ENCODE data around the gene AREL1.

The AREL1 gene

DNA sequence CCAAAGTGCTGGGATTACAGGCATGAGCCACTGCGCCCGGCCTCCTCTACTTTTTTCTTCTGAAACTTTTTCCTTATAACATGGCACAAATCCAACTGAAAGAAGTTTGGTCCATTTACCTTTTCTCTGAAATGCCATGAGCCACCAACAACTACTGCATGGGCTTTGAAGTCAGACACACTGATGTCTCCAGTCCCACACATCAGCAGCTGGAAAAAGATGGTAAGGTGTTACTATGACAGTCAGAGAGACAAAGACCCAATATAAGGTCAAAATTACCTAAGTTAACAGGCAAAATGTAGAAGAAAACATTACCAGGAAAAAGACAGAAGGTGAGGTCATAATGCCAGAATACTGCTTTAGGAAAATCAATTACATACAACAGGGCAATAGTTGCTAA lies 48.2 kb downstream of the AREL1 start:
- Histone ChIP-seq H3K4me3 (ENCODE audit: low read depth in 1 of 2, low read length in 2 of 2) (no peak overlapping the region), H3K4me1 (ENCODE audit: control insufficient read depth in 1 of 2, insufficient read depth in 2 of 2, low read length in 2 of 2) (no peaks in the 10 kb centered on the region), H3K9me3 (ENCODE audit: control insufficient read depth in 1 of 2, low read length in 2 of 2) (no peaks in the 10 kb centered on the region), H3K9ac (ENCODE audit: low read depth in 1 of 2, low read length in 2 of 2) (no peak overlapping the region), H3K27me3 (ENCODE audit: control insufficient read depth in 1 of 2, insufficient read depth in 2 of 2, low read length in 2 of 2) (no peaks in the 10 kb centered on the region), H3K27ac (ENCODE audit: low read depth, low read length) (no peak overlapping the region), H3K36me3 (ENCODE audit: control insufficient read depth in 1 of 2, insufficient read depth in 2 of 2, low read length in 2 of 2) (peaks cover 38 to 72% of the 10 kb centered on the region in 2 donors)

DNA sequence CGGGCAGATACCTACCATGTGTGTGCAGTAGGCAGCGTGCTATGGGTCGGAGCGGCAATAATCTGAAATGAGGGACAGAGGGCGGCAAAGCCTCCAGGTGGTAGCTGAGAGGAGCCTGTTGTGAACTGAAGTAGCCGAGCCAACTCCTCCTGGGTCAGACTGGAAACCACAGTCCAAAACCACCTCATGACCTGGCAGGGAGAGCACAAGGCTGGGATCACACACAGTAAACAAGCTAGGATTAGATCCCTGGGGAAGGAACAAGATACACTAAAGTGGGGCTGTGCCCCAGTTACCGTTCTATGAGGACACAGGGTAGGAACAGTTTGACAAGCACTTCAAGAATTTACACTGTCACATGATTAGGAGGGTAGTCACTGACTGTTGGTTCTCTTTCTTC lies 49.0 kb downstream of the AREL1 start:
- Histone ChIP-seq H3K27ac (ENCODE audit: low read depth, low read length) (no peak overlapping the region), H3K27me3 (ENCODE audit: control insufficient read depth in 1 of 2, insufficient read depth in 2 of 2, low read length in 2 of 2) (no peaks in the 10 kb centered on the region), H3K36me3 (ENCODE audit: control insufficient read depth in 1 of 2, insufficient read depth in 2 of 2, low read length in 2 of 2) (peaks cover 30 to 69% of the 10 kb centered on the region in 2 donors), H3K4me3 (ENCODE audit: low read depth in 1 of 2, low read length in 2 of 2) (no peak overlapping the region), H3K9me3 (ENCODE audit: control insufficient read depth in 1 of 2, low read length in 2 of 2) (no peaks in the 10 kb centered on the region), H3K9ac (ENCODE audit: low read depth in 1 of 2, low read length in 2 of 2) (no peak overlapping the region), H3K4me1 (ENCODE audit: control insufficient read depth in 1 of 2, insufficient read depth in 2 of 2, low read length in 2 of 2) (no peaks in the 10 kb centered on the region)

DNA sequence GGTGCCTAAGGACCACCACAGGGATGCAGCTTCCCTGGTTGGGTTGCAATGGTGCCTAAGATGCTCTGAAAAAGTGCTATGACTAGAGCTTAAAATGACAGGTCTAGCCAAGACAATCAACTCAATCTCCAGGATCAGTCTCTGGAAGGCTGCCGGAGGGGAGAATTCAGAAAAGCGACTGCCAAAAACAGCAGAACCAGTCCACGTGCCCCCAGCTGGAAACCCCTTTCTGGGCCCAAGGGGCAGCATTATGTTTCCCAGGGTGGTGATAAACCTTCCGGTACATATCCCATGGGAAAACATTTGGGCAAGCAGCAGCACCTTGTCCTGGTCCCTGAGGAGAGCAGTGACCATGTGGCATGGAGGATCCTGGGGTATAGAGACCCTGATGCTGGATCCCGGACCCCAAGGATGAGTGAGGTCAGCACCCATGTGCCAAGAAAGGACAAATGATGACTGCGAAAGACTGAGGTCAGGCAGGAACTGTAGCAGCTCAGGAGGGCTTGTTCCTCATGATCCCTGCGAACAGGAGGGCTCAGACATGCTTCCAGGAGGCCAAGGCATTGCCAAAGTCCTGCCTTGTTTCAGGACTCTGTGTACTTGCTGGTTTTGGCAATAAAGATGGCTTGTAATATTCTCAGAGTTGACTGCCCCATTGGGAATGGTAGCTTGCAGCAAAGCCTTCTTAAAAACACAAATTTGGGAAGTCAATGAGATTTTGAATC lies 51.0 kb downstream of the AREL1 start:
- no peaks in the 10 kb centered on the region for H3K27me3 ChIP-seq (ENCODE audit: control insufficient read depth in 1 of 2, insufficient read depth in 2 of 2, low read length in 2 of 2)
- H3K9ac ChIP-seq (ENCODE audit: low read depth in 1 of 2, low read length in 2 of 2): no peak overlapping the region
- H3K9me3 ChIP-seq (ENCODE audit: control insufficient read depth in 1 of 2, low read length in 2 of 2): no peaks in the 10 kb centered on the region
- no peak overlapping the region for H3K4me3 ChIP-seq (ENCODE audit: low read depth in 1 of 2, low read length in 2 of 2)
- no peaks in the 10 kb centered on the region for H3K4me1 ChIP-seq (ENCODE audit: control insufficient read depth in 1 of 2, insufficient read depth in 2 of 2, low read length in 2 of 2)
- H3K36me3 ChIP-seq (ENCODE audit: control insufficient read depth in 1 of 2, insufficient read depth in 2 of 2, low read length in 2 of 2): peaks cover 23 to 51% of the 10 kb centered on the region in 2 donors
- no peak overlapping the region for H3K27ac ChIP-seq (ENCODE audit: low read depth, low read length)

DNA sequence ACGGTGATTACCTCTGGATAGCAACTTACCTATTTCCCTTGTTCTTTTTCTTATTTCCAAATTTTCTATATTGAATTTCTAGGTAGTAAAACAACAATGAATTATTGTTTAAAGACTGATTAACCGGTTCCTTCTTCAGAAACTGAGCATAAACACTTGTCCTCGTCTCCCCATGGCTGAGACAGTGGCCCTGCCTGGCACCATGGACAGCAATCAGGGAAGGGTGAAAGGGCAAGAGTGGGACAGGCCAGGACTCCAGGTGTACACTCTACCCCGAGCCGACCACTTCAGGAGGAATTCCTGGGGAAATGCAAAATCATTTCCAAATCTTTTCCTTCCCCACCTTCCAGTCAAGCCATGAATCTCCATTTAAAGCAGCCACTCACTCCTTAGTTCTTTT lies 52.0 kb downstream of the AREL1 start:
- no peaks in the 10 kb centered on the region for H3K27me3 ChIP-seq (ENCODE audit: control insufficient read depth in 1 of 2, insufficient read depth in 2 of 2, low read length in 2 of 2)
- no peaks in the 10 kb centered on the region for H3K9me3 ChIP-seq (ENCODE audit: control insufficient read depth in 1 of 2, low read length in 2 of 2)
- no peaks in the 10 kb centered on the region for H3K4me1 ChIP-seq (ENCODE audit: control insufficient read depth in 1 of 2, insufficient read depth in 2 of 2, low read length in 2 of 2)
- H3K4me3 ChIP-seq (ENCODE audit: low read depth in 1 of 2, low read length in 2 of 2): no peak overlapping the region
- H3K9ac ChIP-seq (ENCODE audit: low read depth in 1 of 2, low read length in 2 of 2): no peak overlapping the region
- H3K27ac ChIP-seq (ENCODE audit: low read depth, low read length): no peak overlapping the region
- H3K36me3 ChIP-seq (ENCODE audit: control insufficient read depth in 1 of 2, insufficient read depth in 2 of 2, low read length in 2 of 2): peaks cover 23 to 49% of the 10 kb centered on the region in 2 donors

DNA sequence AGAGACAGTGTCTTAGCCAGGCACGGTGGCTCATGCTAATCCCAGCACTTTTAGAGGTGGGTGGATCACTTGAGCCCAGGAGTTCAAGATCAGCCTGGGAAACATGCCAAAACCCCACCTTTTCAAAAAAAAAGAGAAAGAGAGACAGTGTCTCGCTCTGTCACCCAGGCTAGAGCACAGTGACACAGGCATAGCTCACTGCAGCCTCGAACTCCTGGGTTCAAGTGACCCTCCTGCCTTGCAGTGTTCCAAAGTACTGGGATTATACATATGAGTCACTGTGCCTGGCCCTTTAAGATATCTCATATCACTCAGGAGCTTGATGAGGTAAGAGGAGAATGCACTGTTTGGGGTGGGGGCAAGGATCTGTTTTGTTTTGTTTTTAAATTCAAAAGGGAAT lies 52.7 kb downstream of the AREL1 start:
- no peak overlapping the region for H3K27ac ChIP-seq (ENCODE audit: low read depth, low read length)
- peaks cover 23 to 44% of the 10 kb centered on the region in 2 donors for H3K36me3 ChIP-seq (ENCODE audit: control insufficient read depth in 1 of 2, insufficient read depth in 2 of 2, low read length in 2 of 2)
- no peak overlapping the region for H3K9ac ChIP-seq (ENCODE audit: low read depth in 1 of 2, low read length in 2 of 2)
- no peaks in the 10 kb centered on the region for H3K27me3 ChIP-seq (ENCODE audit: control insufficient read depth in 1 of 2, insufficient read depth in 2 of 2, low read length in 2 of 2)
- H3K4me3 ChIP-seq (ENCODE audit: low read depth in 1 of 2, low read length in 2 of 2): no peak overlapping the region
- no peaks in the 10 kb centered on the region for H3K4me1 ChIP-seq (ENCODE audit: control insufficient read depth in 1 of 2, insufficient read depth in 2 of 2, low read length in 2 of 2)
- H3K9me3 ChIP-seq (ENCODE audit: control insufficient read depth in 1 of 2, low read length in 2 of 2): no peaks in the 10 kb centered on the region

DNA sequence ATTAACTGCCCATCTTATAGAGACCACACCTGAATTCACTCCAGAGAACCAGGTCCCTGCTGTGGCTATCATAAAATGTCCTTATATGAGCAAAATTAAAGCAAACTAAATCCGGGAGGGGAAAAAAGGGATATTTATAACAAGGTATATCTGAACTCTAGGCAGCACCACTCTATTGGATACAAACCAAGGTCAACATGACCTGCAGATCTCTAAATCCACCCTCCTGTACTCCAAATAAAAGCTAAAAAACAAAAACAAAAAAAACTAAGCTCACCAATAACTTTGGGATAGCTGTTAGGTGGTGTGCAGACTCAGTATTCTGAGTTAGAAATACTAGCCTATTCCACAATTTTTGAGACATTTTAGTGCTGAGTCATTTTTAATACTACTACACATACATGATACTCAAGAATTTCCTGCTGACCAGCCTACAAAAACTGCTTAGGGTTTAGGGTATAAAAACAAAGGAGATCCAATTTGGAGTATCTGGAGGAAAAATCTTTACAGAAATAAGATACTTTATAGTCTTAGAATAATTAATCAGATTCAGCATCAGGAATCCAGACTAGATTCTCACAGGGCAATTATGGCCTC lies 54.2 kb downstream of the AREL1 start:
- H3K4me1 ChIP-seq (ENCODE audit: control insufficient read depth in 1 of 2, insufficient read depth in 2 of 2, low read length in 2 of 2): no peaks in the 10 kb centered on the region

DNA sequence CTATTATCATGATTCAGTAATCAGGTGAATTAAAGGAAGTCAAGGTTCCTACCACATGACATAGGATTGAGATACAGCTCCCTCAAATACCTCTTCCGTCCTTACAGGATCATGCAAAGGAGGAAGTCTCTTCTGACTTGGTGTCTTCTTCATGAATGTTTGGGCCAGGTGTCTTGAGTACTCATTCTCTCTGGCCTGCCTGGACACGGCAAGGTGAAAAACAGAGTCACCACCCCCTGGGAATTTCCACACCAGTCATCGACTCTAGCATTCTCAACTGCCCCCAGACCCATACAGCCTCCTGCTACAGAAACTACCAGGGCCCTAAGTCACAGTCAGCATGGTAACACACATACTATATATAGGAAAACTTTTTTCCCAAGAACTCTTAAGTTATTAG lies 55.9 kb downstream of the AREL1 start:
- no peak overlapping the region for H3K4me3 ChIP-seq (ENCODE audit: low read depth in 1 of 2, low read length in 2 of 2)
- H3K9ac ChIP-seq (ENCODE audit: low read depth in 1 of 2, low read length in 2 of 2): no peak overlapping the region
- H3K27ac ChIP-seq (ENCODE audit: low read depth, low read length): no peak overlapping the region
- H3K9me3 ChIP-seq (ENCODE audit: control insufficient read depth in 1 of 2, low read length in 2 of 2): no peaks in the 10 kb centered on the region
- no peaks in the 10 kb centered on the region for H3K27me3 ChIP-seq (ENCODE audit: control insufficient read depth in 1 of 2, insufficient read depth in 2 of 2, low read length in 2 of 2)
- peaks cover 4 to 18% of the 10 kb centered on the region in 2 donors for H3K36me3 ChIP-seq (ENCODE audit: control insufficient read depth in 1 of 2, insufficient read depth in 2 of 2, low read length in 2 of 2)
- H3K4me1 ChIP-seq (ENCODE audit: control insufficient read depth in 1 of 2, insufficient read depth in 2 of 2, low read length in 2 of 2): no peaks in the 10 kb centered on the region

More for the DNA sequence above, 54.2 kb downstream of the AREL1 start:
- Histone ChIP-seq H3K9me3 (ENCODE audit: control insufficient read depth in 1 of 2, low read length in 2 of 2) (no peaks in the 10 kb centered on the region), H3K9ac (ENCODE audit: low read depth in 1 of 2, low read length in 2 of 2) (no peak overlapping the region), H3K27ac (ENCODE audit: low read depth, low read length) (no peak overlapping the region), H3K4me3 (ENCODE audit: low read depth in 1 of 2, low read length in 2 of 2) (no peak overlapping the region), H3K27me3 (ENCODE audit: control insufficient read depth in 1 of 2, insufficient read depth in 2 of 2, low read length in 2 of 2) (no peaks in the 10 kb centered on the region), H3K36me3 (ENCODE audit: control insufficient read depth in 1 of 2, insufficient read depth in 2 of 2, low read length in 2 of 2) (peaks cover 18 to 32% of the 10 kb centered on the region in 2 donors)

DNA sequence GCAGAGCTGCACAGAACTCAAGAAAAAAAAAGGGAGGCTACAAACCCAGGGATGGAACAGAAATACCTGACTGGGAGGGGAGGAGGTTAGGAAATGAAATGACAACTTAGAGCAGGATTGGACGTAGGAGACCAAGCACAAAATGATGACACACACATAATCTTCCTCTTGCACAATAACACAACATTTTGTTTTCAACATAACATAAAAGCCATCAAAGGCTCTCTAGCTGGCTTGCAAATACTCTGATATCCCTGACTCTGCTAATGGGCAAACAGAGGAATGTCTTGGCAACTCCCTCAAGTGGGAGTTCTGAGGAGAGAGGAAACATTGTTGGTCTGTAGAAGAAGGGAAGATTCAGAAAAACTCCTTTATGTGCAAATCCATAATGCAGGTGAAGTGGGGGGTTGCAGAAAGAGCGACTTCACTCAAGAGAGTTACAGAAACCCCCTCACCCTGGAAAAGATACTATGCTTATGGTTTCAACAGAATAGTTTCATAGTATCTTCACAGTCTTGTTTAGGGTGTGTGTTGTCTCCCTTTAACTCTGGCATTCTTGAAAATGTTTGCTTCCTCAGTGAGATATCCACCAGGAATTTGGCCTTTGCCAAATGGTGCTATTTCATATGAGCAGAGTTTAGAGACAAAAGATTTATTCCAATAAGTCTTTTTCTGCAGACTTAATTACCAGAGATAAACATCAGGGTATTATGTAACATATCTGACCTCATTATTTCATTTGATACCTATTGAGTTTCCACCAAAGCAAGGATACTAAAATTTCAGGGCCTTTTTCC lies 57.1 kb downstream of the AREL1 start:
- Histone ChIP-seq H3K4me1 (ENCODE audit: control insufficient read depth in 1 of 2, insufficient read depth in 2 of 2, low read length in 2 of 2) (no peaks in the 10 kb centered on the region), H3K27ac (ENCODE audit: low read depth, low read length) (no peak overlapping the region)

DNA sequence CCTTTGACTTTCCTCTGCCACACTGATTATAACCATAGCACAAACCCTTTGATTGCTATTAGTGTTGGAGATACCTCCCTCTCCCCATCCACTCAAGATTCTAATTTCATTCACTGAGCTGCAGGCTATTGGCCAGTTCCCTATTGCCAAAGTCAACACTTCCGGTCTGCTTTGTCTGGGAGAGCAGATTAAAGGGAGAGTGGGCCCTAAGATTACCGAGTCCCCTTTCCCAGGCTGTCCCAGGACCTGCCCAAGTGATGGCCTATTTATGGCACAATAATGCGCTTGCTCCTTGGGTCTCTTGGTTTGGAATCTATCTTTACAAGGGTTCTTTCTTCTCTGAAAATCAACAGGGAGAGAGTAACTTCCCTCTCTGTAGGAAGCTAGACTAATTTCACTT lies 57.9 kb downstream of the AREL1 start:
- Histone ChIP-seq H3K27ac (ENCODE audit: low read depth, low read length) (no peak overlapping the region), H3K9ac (ENCODE audit: low read depth in 1 of 2, low read length in 2 of 2) (no peak overlapping the region), H3K9me3 (ENCODE audit: control insufficient read depth in 1 of 2, low read length in 2 of 2) (no peaks in the 10 kb centered on the region), H3K36me3 (ENCODE audit: control insufficient read depth in 1 of 2, insufficient read depth in 2 of 2, low read length in 2 of 2) (peaks cover 0 to 9% of the 10 kb centered on the region in 2 donors), H3K4me1 (ENCODE audit: control insufficient read depth in 1 of 2, insufficient read depth in 2 of 2, low read length in 2 of 2) (no peaks in the 10 kb centered on the region), H3K27me3 (ENCODE audit: control insufficient read depth in 1 of 2, insufficient read depth in 2 of 2, low read length in 2 of 2) (no peaks in the 10 kb centered on the region), H3K4me3 (ENCODE audit: low read depth in 1 of 2, low read length in 2 of 2) (no peak overlapping the region)

More for the DNA sequence above, 57.1 kb downstream of the AREL1 start:
- Histone ChIP-seq H3K36me3 (ENCODE audit: control insufficient read depth in 1 of 2, insufficient read depth in 2 of 2, low read length in 2 of 2) (peaks cover 0 to 10% of the 10 kb centered on the region in 2 donors), H3K9me3 (ENCODE audit: control insufficient read depth in 1 of 2, low read length in 2 of 2) (no peaks in the 10 kb centered on the region), H3K9ac (ENCODE audit: low read depth in 1 of 2, low read length in 2 of 2) (no peak overlapping the region), H3K27me3 (ENCODE audit: control insufficient read depth in 1 of 2, insufficient read depth in 2 of 2, low read length in 2 of 2) (no peaks in the 10 kb centered on the region), H3K4me3 (ENCODE audit: low read depth in 1 of 2, low read length in 2 of 2) (no peak overlapping the region)

Data from duodenal mucosa (tissue), 2 donors.